Activated T-helper 2 cell treated with anti-CD3 and anti-CD28 coated beads, Interferon-gamma antibody, Interleukin-2, Interleukin-4, amounts not matched to agents 10 μg/mL and 5 μg/mL and 100 μg/mL, durations not matched to agents 14 hours and 24 hours and 36 hours (primary cell): Measurements from ENCODE around the gene ZBTB46. TPM values are rescaled to one million over a fixed set of nuclear protein-coding genes. Genes with fewer than 3 reads are reported as not detected.
"Not testable (repeated sequence)": the region's sequence is repeated elsewhere in the genome, so short reads cannot be mapped to it uniquely, and the experiment has no call there.

ENCODE experiments used
- DNase-seq: peaks from one replicate; pipeline ENCODE4 v3.0.0; 2021; ENCODE audit warnings: low spot score
- H3K27ac Mint-ChIP-seq: one replicate; pipeline ENCODE4 v1.8.0; 2021; ENCODE audit warnings: mixed read lengths
- H3K27me3 Mint-ChIP-seq: one replicate; pipeline ENCODE4 v1.8.0; 2021; ENCODE audit warnings: low read depth, mixed read lengths
- H3K36me3 Mint-ChIP-seq: one replicate; pipeline ENCODE4 v1.8.0; 2021; ENCODE audit warnings: low read depth, mixed read lengths
- H3K4me1 Mint-ChIP-seq: one replicate; pipeline ENCODE4 v1.8.0; 2021; ENCODE audit warnings: low read depth, mixed read lengths
- H3K4me3 Mint-ChIP-seq: one replicate; pipeline ENCODE4 v1.8.0; 2021; ENCODE audit warnings: low read depth, mild to moderate bottlenecking, moderate library complexity, mixed read lengths
- H3K9me3 Mint-ChIP-seq: one replicate; pipeline ENCODE4 v1.8.0; 2021; ENCODE audit warnings: mixed read lengths
- intact Hi-C: fragments of 100-400 bp; cut with micrococcal nuclease; formaldehyde crosslinking; loops from one replicate; pipeline ENCODE4 v1.15.1; 2023
- total RNA-seq: library from RNA; stranded (reverse); gene quantifications from 2 replicates; pipeline ENCODE4 v1.2.3, GENCODE V29; 2022

Gene ZBTB46
- total RNA-seq, 1 donor from 2014 or later = 1.1 TPM

DNA sequence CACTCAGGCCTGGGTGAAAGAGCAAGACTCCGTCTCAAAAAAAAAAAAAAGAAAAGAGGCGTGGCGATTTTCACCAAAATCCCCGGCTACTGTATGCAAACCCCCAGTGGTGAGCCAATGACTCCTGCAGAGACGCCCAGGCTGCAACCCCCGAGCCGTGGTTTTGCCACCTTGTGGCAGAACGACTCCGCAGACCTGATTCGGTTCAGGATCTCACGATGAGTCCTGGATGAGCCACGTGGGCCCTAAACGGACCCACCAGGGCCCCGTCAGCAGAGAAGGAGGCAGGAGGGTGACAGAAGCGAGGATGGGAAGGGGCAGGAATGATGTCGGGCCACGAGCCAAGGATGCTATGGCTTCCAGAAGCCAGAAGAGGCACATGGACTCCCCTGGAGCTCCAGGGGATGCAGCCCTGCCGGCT lies 49.0 kb downstream of the ZBTB46 start:
- Mint-ChIP-seq H3K27ac (no peak overlapping the region), H3K9me3 (no peaks in the 10 kb centered on the region), H3K27me3 (no peaks in the 10 kb centered on the region), H3K36me3 (no peaks in the 10 kb centered on the region), H3K4me1 (peaks cover 5% of the 10 kb centered on the region), H3K4me3 (no peak overlapping the region)
- DNase-seq = no peak
- intact Hi-C loops = no loop called here

DNA sequence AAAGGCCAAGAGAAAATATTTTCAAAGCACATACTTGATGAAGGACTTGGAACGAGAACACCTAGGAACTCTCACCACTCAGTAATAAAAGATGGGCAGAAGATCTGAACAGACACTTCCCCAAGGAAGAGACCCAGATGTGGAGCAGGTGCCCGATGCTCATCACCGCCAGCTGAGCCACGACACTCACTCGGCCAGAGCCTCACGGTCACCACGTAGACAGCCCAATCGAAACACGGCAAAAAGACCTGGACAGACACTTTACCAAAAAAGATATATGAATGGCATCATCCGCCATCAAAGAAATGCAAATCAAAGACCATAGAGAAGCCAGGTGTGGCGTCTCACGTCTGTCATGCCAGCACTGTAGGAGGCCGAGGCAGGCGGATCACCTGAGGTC lies 49.9 kb downstream of the ZBTB46 start:
- Mint-ChIP-seq H3K9me3 (no peaks in the 10 kb centered on the region), H3K36me3 (no peaks in the 10 kb centered on the region), H3K27me3 (no peaks in the 10 kb centered on the region), H3K4me3 (no peak overlapping the region), H3K4me1 (peaks cover 5% of the 10 kb centered on the region), H3K27ac (no peak overlapping the region)
- DNase-seq = no peak
- intact Hi-C loops = no loop called here

DNA sequence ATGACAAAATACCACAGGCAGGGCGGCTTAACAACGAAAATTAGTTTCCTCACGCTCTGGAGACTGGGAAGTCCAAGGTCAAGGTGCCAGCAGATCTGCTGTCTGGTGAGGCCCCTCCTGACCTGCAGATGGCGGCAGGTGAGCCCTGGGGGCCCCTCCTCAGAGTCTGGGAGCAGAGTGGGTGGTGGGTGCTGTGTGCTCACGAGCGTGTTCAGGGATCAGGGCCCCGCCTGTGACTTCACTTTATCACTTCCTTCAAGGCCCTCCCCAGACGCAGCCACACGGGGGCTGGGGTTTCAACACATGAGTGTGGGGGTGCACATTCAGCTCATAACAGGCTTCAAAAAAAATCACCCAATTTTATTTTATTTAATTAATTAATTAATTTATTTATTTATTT lies 52.2 kb downstream of the ZBTB46 start:
- Mint-ChIP-seq H3K27me3 (no peaks in the 10 kb centered on the region), H3K36me3 (no peaks in the 10 kb centered on the region), H3K4me3 (no peak overlapping the region), H3K4me1 (peaks cover 3% of the 10 kb centered on the region), H3K9me3 (no peaks in the 10 kb centered on the region), H3K27ac (no peak overlapping the region)
- DNase-seq = no peak
- intact Hi-C loops = no loop called here

DNA sequence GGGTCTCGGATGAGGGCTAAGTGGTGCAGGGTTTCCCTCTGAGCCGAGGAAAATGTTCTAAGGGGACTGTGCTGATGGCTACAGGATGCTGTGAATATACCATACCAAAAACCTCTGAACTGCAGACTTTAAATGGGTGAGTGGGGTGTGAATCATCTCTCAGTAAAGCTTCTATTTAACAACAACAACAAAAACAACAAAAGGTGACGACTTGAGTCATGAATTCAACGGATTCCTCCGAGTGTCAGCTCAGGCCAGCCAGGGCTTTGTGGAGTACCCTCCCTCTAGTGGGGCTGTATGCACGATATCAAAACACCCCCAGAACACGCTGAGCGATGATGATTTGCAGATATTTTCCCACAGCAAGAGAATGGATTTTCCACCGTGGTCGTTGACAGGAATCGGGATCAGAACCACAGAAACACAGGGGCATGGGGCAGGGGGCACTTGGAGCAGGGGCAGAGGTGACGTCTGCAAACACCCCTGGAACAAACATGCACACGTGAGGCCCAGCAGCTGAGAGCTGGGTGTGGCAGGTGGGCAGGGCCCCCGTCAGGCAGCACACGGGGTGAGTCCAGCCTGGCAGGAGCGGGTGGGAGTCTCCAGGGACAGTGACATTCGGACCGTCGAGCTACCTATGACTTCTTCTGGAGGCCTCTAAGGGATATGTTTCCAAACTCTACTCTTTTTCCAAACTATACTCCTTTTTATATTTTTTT lies 52.9 kb downstream of the ZBTB46 start:
- Mint-ChIP-seq H3K4me3 (no peak overlapping the region), H3K4me1 (peaks cover 3% of the 10 kb centered on the region), H3K36me3 (no peaks in the 10 kb centered on the region), H3K27me3 (no peaks in the 10 kb centered on the region), H3K27ac (no peak overlapping the region), H3K9me3 (no peaks in the 10 kb centered on the region)
- DNase-seq = no peak
- intact Hi-C loops = no loop called here

DNA sequence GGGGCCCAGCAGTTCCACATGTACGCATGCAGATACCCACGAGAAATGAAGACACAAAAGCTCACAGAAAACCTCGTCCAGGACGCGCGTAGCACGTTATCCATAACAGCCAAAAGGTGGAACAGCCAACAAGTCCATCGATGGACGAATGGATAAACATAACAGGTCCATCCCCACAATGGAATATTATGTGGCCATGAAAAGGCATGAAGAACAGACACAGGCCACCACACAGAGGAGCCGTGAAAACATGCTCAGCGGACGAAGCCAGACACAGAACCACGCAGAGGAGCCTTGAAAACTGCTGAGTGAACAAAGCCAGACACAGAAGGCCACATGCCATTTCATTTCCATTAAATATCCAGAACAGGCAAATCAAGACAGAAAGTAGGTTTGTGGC lies 53.5 kb downstream of the ZBTB46 start:
- no peak overlapping the region for H3K4me3 Mint-ChIP-seq
- intact Hi-C loops = no loop called here
- H3K9me3 Mint-ChIP-seq = no peaks in the 10 kb centered on the region
- H3K36me3 Mint-ChIP-seq = no peaks in the 10 kb centered on the region
- H3K27me3 Mint-ChIP-seq = no peaks in the 10 kb centered on the region
- no peak overlapping the region for H3K27ac Mint-ChIP-seq
- H3K4me1 Mint-ChIP-seq = peaks cover 3% of the 10 kb centered on the region
- no peak for DNase-seq

DNA sequence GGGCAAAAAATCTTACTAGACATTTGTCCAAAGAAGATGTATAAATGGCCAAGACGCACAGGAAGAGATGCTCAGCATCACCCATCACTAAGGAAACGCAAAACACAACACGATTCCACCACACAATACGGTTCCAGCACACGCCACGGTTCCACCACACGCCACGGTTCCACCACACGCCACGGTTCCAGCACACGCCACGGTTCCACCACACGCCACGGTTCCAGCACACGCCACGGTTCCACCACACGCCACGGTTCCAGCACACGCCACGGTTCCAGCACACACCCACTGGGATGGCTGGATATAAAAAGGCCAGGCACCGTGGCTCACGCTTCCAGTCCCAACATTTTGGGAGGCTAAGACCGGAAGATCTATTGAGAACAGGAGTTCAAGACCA lies 54.2 kb downstream of the ZBTB46 start:
- H3K4me1 Mint-ChIP-seq, H3K4me3 Mint-ChIP-seq, H3K36me3 Mint-ChIP-seq, intact Hi-C loops, H3K27me3 Mint-ChIP-seq, DNase-seq, H3K9me3 Mint-ChIP-seq, H3K27ac Mint-ChIP-seq: not testable (repeated sequence)

DNA sequence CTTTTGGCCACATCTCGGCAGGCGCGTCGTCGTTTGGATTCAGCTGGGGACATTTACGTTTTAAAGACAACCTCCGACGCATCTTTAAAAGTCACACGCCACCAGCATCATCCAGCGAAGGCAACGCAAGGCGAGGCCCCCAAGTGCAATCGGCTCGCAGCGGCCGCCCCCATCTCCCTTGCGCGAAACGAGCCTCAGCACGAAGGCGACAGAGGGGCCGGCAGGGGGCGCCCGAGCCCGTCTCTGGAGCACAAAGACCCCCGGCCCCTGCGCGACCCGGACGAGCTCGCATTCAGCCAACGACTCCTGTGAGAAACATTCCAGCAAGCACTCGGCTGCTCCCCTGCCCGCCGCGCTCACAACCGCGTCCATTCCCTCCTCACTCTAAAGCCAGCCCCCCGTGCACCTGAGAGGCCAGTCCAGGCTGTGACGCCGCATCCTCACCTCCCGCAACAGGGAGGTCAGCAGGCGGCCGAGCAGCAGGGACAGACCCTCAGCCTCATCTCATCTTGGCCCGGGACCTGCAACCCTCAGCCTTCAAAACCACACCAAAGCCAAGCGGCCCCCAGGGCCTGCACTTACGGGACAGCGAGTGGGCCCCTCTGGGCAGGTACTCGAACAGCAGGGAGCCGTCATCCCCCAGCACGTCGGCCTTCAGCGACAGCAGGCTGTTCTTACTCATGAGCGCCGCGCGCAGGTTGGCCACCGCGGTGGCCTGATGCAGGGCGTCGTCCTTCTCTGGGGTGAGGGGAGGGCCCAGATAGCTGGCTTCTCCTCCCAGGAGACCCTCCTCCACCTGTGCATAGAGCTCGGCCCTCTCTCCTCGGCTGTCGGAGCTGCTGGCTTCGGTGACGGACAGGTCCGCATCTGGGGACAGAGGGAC lies 55.7 kb downstream of the ZBTB46 start:
- Mint-ChIP-seq H3K27me3 (no peaks in the 10 kb centered on the region), H3K27ac (no peak overlapping the region), H3K4me3 (no peak overlapping the region), H3K4me1 (no peaks in the 10 kb centered on the region), H3K36me3 (no peaks in the 10 kb centered on the region), H3K9me3 (no peaks in the 10 kb centered on the region)
- intact Hi-C loops = no loop called here
- no peak for DNase-seq

DNA sequence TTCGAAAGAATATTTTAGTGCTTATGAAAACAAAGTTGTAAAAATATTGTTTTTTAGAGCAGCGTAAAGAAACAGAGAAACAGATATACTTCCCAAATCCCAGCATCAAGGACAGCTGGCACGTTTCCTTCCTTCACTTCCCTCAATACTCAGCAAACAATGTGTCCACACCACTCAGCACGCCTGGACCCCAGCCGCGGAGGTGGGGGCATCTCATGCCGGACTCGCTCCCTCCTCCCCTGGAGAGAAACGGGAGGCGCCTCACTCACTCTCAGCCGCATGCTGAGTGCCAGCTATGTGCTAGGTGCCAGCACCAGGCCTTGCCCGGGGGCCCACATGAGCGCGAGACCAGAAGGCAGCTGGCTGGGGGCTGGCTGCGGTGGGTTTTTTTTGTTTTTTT lies 56.8 kb downstream of the ZBTB46 start:
- H3K27me3 Mint-ChIP-seq = no peaks in the 10 kb centered on the region

DNA sequence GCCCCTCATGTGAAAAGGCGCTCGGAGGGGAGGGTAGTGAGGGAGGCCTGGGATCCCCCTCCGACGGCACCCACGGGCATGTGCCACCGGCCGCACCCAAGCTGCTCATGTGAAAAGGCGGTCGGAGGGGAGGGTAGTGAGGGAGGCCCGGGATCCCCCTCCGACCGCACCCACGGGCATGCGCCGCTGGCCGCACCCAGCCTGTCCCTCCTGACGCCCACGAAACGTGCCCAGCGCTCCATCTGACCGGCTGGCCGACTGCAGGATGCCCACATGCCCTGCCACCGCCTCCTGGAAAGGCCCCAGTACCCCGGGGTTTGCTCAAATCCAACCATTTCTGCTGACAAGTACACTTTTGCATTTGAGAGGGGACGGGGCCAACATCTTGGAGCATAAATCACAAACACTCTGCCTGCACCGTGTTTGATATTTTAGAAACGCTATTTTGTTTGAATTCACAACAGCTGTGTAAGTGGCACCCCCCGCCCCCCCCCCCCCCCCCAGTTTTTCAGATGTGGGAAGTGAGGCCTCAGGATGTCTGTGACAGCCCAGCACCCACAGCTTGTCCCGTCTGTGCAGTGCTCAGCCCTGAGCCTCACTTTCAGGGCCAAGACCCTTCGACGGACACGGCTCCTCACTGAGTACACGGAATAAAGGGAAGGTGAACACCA lies 57.4 kb downstream of the ZBTB46 start:
- no peak overlapping the region for H3K4me3 Mint-ChIP-seq
- H3K9me3 Mint-ChIP-seq = no peaks in the 10 kb centered on the region
- intact Hi-C loops = no loop called here
- no peak for DNase-seq
- no peaks in the 10 kb centered on the region for H3K4me1 Mint-ChIP-seq
- no peaks in the 10 kb centered on the region for H3K27me3 Mint-ChIP-seq
- H3K36me3 Mint-ChIP-seq = no peaks in the 10 kb centered on the region
- no peak overlapping the region for H3K27ac Mint-ChIP-seq

More for the DNA sequence above, 56.8 kb downstream of the ZBTB46 start:
- Mint-ChIP-seq H3K4me3 (no peak overlapping the region), H3K27ac (no peak overlapping the region), H3K9me3 (no peaks in the 10 kb centered on the region), H3K4me1 (no peaks in the 10 kb centered on the region), H3K36me3 (no peaks in the 10 kb centered on the region)
- DNase-seq = no peak
- intact Hi-C loops = no loop called here

DNA sequence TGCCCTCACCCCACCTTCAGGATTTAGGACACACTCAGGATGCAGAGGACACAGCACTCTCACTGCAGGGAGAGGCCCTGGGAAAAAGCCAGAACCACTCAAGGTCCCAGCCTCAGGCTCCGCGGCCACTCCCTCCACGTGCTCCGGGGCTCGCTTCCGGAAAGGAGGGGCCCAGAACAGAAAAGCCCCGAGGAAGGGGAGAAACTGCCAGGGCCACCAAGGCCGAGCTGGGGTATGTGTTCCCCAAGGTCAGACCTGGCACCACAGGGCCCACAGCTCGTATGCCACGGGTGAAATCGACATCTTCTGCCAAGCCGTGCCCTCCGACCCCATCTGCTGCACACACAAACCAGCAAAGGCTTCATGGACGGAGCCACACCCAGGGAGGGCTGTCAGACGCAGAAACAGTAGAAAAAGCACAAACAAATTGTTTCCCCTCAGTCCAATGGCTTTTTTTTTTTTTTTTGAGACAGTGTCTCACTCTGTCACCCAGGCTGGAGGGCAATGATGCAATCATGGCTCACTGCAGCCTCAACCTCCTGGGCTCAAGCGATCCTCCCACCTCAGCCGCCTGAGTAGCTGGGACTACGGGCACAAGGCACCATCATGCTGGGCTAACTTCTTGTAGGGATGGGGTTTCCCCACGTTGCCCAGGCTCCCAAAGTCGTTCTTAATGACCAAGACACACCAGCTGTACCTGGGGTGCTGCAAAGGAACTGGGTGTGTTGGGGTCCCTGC lies 58.1 kb downstream of the ZBTB46 start:
- no peaks in the 10 kb centered on the region for H3K9me3 Mint-ChIP-seq
- DNase-seq = no peak
- H3K4me1 Mint-ChIP-seq = no peaks in the 10 kb centered on the region
- no peak overlapping the region for H3K27ac Mint-ChIP-seq
- H3K36me3 Mint-ChIP-seq = no peaks in the 10 kb centered on the region
- H3K27me3 Mint-ChIP-seq = no peaks in the 10 kb centered on the region
- H3K4me3 Mint-ChIP-seq = no peak overlapping the region
- intact Hi-C loops = no loop called here

DNA sequence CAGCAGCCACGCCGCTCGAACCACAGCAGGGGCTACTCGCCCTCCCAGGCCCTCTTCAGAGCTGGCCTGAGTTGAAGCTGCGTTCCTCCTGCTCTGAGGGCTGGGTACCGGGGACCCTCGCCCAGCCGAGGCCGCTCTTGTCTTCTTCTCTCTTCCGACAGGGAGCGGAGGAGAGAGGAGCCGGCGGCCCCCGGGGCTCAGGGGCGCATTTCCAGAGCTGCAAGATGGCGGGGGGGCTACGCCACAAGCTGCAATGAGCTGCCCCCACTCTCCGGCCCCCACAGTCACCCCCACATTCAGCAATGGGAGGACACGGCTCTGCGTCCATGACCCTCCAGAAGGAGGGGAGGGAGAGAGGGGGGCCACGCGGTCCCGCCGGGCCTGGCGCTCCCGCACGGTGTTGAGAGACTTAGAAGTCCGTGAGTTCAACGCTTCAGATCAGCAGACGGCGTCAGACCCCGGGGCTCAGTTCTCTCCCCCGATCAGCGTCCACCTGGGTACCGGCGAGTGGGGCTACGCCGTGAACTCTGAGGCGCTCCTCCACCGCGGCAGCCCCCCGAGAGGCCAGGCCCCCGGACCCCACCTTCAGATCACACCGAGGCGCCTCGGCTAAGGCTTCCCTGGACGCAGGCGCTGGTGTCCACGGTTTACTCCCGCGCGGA lies 59.9 kb downstream of the ZBTB46 start:
- no peak for DNase-seq
- Mint-ChIP-seq H3K9me3 (no peaks in the 10 kb centered on the region), H3K4me1 (no peaks in the 10 kb centered on the region), H3K36me3 (no peaks in the 10 kb centered on the region), H3K27me3 (no peaks in the 10 kb centered on the region), H3K27ac (no peak overlapping the region), H3K4me3 (no peak overlapping the region)
- intact Hi-C loops = no loop called here

DNA sequence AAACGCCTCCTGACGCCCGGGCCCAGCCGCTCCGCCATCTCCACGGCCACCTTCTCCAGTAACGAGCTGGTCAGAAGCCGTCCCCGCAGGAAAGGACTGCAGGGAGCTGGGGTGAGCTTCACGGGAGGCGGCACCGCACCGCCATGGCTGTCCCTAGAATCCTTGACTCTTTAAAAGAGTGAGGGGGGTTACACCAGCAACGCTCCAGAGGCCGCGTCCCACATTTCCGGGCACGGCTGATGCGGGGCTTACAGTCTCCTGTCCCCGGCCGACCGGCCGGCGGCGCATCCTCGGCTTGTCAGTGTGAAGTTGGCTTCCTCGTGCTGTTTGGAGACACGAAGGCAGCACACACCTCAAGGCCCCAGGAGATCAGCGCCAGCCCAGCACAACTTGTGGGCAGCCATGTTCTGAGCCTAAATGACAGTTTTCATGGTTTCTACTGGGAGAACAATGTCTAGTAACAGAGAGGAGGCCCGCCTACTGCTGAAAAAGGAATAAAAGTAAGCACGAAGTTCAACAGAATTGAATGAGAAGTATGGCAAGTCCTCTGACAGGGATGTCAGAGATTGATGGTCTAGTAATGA lies 61.1 kb downstream of the ZBTB46 start:
- H3K27me3 Mint-ChIP-seq = no peaks in the 10 kb centered on the region
- H3K4me1 Mint-ChIP-seq = no peaks in the 10 kb centered on the region
- no peak overlapping the region for H3K4me3 Mint-ChIP-seq
- H3K9me3 Mint-ChIP-seq = no peaks in the 10 kb centered on the region
- intact Hi-C loops = no loop called here
- H3K36me3 Mint-ChIP-seq = no peaks in the 10 kb centered on the region
- DNase-seq = no peak
- H3K27ac Mint-ChIP-seq = no peak overlapping the region
